ENCODE measurements around the gene GALNT18.

The GALNT18 gene

GRCh38 chr11:11230087-11230486 is 391.7 kb downstream of the GALNT18 start:
- in situ Hi-C loops (cut with HindIII; ENCODE audit: low sequenced_read_pairs): no loop called here
- no peak for TF ChIP-seq CTCF (IDR thresholded peaks at IDR 0.05; ENCODE audit: low read depth, low read length, missing control alignments)
- DNase-seq (ENCODE audit: low read depth): no peak
- H3K4me3 ChIP-seq (ENCODE audit: low read depth, low read length): no peak overlapping the region

GRCh38 chr11:11229647-11230046 is 392.2 kb downstream of the GALNT18 start:
- in situ Hi-C loops (cut with HindIII; ENCODE audit: low sequenced_read_pairs): no loop called here
- no peak for DNase-seq (ENCODE audit: low read depth)
- H3K4me3 ChIP-seq (ENCODE audit: low read depth, low read length): no peak overlapping the region
- no peak for TF ChIP-seq CTCF (IDR thresholded peaks at IDR 0.05; ENCODE audit: low read depth, low read length, missing control alignments)

GRCh38 chr11:11227296-11228085 is 394.3 kb downstream of the GALNT18 start:
- H3K4me3 ChIP-seq (ENCODE audit: low read depth, low read length): no peak overlapping the region
- in situ Hi-C loops (cut with HindIII; ENCODE audit: low sequenced_read_pairs): no loop called here
- no peak for TF ChIP-seq CTCF (IDR thresholded peaks at IDR 0.05; ENCODE audit: low read depth, low read length, missing control alignments)
- no peak for DNase-seq (ENCODE audit: low read depth)

Measured in astrocyte of the cerebellum (primary cell).